SK-N-SH (cell line): ENCODE measurements around the gene MYCBPAP. TPM values are rescaled to one million over a fixed set of nuclear protein-coding genes. Genes with fewer than 3 reads are reported as not detected.
A peak's percentile ranks its signal among the peaks of the same experiment; 100 is the strongest.

ENCODE experiments used
- CTCF ChIA-PET: fragments of 300-600, 350-600 bp; formaldehyde crosslinking; extraction: SDS; loops from one replicate; lab custom pipeline; 2021; lab: Yijun Ruan, JAX
- POLR2A ChIA-PET: fragments of 350-600 bp; sonication (Branson Sonifier 250); formaldehyde crosslinking; extraction: SDS; loops from one replicate; lab custom pipeline; 2020; ENCODE audit warnings: antibody characterized with exemption, inconsistent platforms; lab: Yijun Ruan, JAX
- DNase-seq: peaks from one replicate; pipeline ENCODE4 v3.0.0; 2012
- H2AFZ ChIP-seq: fragments of 200-600 bp; sonication (generic); 2 replicates; pipeline ENCODE4 v1.8.1; 2016; ENCODE audit warnings: antibody characterized with exemption, mild to moderate bottlenecking, low read depth
- H3F3A ChIP-seq: fragments of 200-600 bp; sonication (generic); replicated peaks from 2 replicates; pipeline ENCODE3; 2016; ENCODE audit warnings: antibody characterized with exemption, mild to moderate bottlenecking; ENCODE audit not compliant: insufficient read depth
- H3K27ac ChIP-seq, 2 experiments: fragments of 200-500 bp in 1 of 2; fragments of 200-600 bp in 1 of 2; sonication (Bioruptor generic) in 1 of 2; sonication (generic), shearing (Covaris generic) in 1 of 2; 2 replicates each; pipeline versions ENCODE4 v1.5.1 to v1.6.1; 2014 to 2016; ENCODE audit warnings: low read depth in 2 of 2, inconsistent platforms in 1 of 2, low read length in 1 of 2, mild to moderate bottlenecking in 1 of 2, mixed read lengths in 1 of 2
- H3K27me3 ChIP-seq: fragments of 200-600 bp; sonication (generic), shearing (Covaris generic); 2 replicates; pipeline ENCODE4 v1.6.1; 2016; ENCODE audit warnings: mixed run types; ENCODE audit not compliant: insufficient read depth
- H3K36me3 ChIP-seq, 2 experiments: fragments of 200-500 bp in 1 of 2; fragments of 200-600 bp in 1 of 2; sonication (Bioruptor generic) in 1 of 2; sonication (generic) in 1 of 2; replicated peaks in 1 of 2; 2 replicates each; pipeline versions ENCODE3 to v1.5.1; 2014 to 2016; ENCODE audit warnings: low read length in 1 of 2, mild to moderate bottlenecking in 1 of 2; ENCODE audit not compliant: insufficient read depth in 2 of 2, control insufficient read depth in 1 of 2
- H3K4me1 ChIP-seq, 2 experiments: fragments of 200-500 bp in 1 of 2; fragments of 200-600 bp in 1 of 2; sonication (Bioruptor generic) in 1 of 2; sonication (generic), shearing (Covaris generic) in 1 of 2; 2 replicates each; pipeline versions ENCODE4 v1.5.1 to v1.6.1; 2014 to 2016; ENCODE audit warnings: low read depth in 1 of 2, low read length in 1 of 2, mixed run types in 1 of 2; ENCODE audit not compliant: insufficient read depth in 2 of 2, control insufficient read depth in 1 of 2
- H3K4me2 ChIP-seq: fragments of 200-600 bp; sonication (generic), shearing (Covaris generic); 2 replicates; pipeline ENCODE4 v1.6.1; 2017; ENCODE audit warnings: mixed run types
- H3K4me3 ChIP-seq, 2 experiments: fragments of 200-500 bp in 1 of 2; fragments of 200-600 bp in 1 of 2; sonication (Bioruptor generic) in 1 of 2; sonication (generic), shearing (Covaris generic) in 1 of 2; 2 replicates each; pipeline versions ENCODE4 v1.5.1 to v1.8.1; 2014 to 2016; ENCODE audit warnings: low read depth in 2 of 2, inconsistent platforms in 1 of 2, low read length in 1 of 2, mild to moderate bottlenecking in 1 of 2, mixed read lengths in 1 of 2, moderate library complexity in 1 of 2
- H3K79me2 ChIP-seq: fragments of 200-600 bp; sonication (generic); 2 replicates; pipeline ENCODE4 v1.8.1; 2017; ENCODE audit warnings: mild to moderate bottlenecking; ENCODE audit not compliant: insufficient read depth
- H3K9ac ChIP-seq: fragments of 200-600 bp; sonication (generic); 2 replicates; pipeline ENCODE4 v1.6.1; 2017; ENCODE audit warnings: mixed run types
- H3K9me2 ChIP-seq: fragments of 200-600 bp; sonication (generic); 2 replicates; pipeline ENCODE4 v1.6.1; 2017; ENCODE audit warnings: mixed run types
- H3K9me3 ChIP-seq: fragments of 200-600 bp; sonication (generic); 2 replicates; pipeline ENCODE4 v1.6.1; 2017; ENCODE audit warnings: mixed run types, mild to moderate bottlenecking, moderate library complexity
- H4K20me1 ChIP-seq: fragments of 200-600 bp; sonication (generic); 2 replicates; pipeline ENCODE4 v1.6.1; 2017; ENCODE audit warnings: mild to moderate bottlenecking, mixed run types; ENCODE audit not compliant: insufficient read depth
- CHD2 ChIP-seq: fragments of 150-350 bp; IDR thresholded peaks from 2 replicates; pipeline ENCODE4 v1.6.1; 2018; ENCODE audit warnings: low read length; ENCODE audit not compliant: partially characterized antibody
- CTCF ChIP-seq: fragments of 200-600 bp; sonication (generic); IDR thresholded peaks from 2 replicates; pipeline ENCODE4 v1.6.1; 2017; ENCODE audit warnings: antibody characterized with exemption, mild to moderate bottlenecking, moderate library complexity
- EP300 ChIP-seq, 2 experiments: IDR thresholded peaks; 2 replicates each; pipeline versions ENCODE4 v1.4.0 to v1.6.1; 2012; ENCODE audit warnings: borderline replicate concordance in 1 of 2, low read depth in 1 of 2, low read length in 1 of 2
- FOSL2 ChIP-seq: IDR thresholded peaks from 2 replicates; pipeline ENCODE4 v1.4.0; 2012; ENCODE audit warnings: low read depth, mild to moderate bottlenecking, moderate library complexity, borderline replicate concordance
- FOXJ3 ChIP-seq: sonication (generic); formaldehyde crosslinking; IDR thresholded peaks from 2 replicates; pipeline ENCODE4 v1.5.1; 2020; ENCODE audit warnings: mild to moderate bottlenecking, missing genetic modification reagents
- JUND ChIP-seq: IDR thresholded peaks from 2 replicates; pipeline ENCODE4 v1.4.0; 2012
- MAX ChIP-seq: IDR thresholded peaks from 2 replicates; pipeline ENCODE4 v1.4.0; 2012; ENCODE audit warnings: low read depth
- MXI1 ChIP-seq: IDR thresholded peaks from 2 replicates; pipeline ENCODE4 v1.6.1; 2012; ENCODE audit warnings: mild to moderate bottlenecking, low read depth, low read length, improper control_type of control experiment
- POLR2AphosphoS5 ChIP-seq: IDR thresholded peaks from 2 replicates; pipeline ENCODE4 v1.6.1; 2012; ENCODE audit warnings: low read depth, low read length
- RCOR1 ChIP-seq: fragments of 150-350 bp; IDR thresholded peaks from 2 replicates; pipeline ENCODE4 v1.6.1; 2017; ENCODE audit warnings: antibody characterized with exemption, low read length
- RXRA ChIP-seq: IDR thresholded peaks from 2 replicates; pipeline ENCODE4 v1.4.0; 2012; ENCODE audit warnings: low read depth, mild to moderate bottlenecking, borderline replicate concordance
- SMC3 ChIP-seq: IDR thresholded peaks from 2 replicates; pipeline ENCODE4 v1.6.1; 2012; ENCODE audit warnings: low read depth, low read length, improper control_type of control experiment
- TAF1 ChIP-seq: IDR thresholded peaks from 2 replicates; pipeline ENCODE4 v1.6.1; 2012; ENCODE audit warnings: low read depth, mild to moderate bottlenecking, low read length, moderate library complexity, borderline replicate concordance
- TCF12 ChIP-seq: IDR thresholded peaks from 2 replicates; pipeline ENCODE4 v1.4.0; 2012
- USF2 ChIP-seq: fragments of 150-350 bp; IDR thresholded peaks from 2 replicates; pipeline ENCODE4 v1.6.1; 2017; ENCODE audit warnings: antibody characterized with exemption, low read length, low read depth, borderline replicate concordance
- YY1 ChIP-seq: IDR thresholded peaks from 2 replicates; pipeline ENCODE4 v1.4.0; 2012; ENCODE audit warnings: low read depth, mild to moderate bottlenecking
- ZBTB33 ChIP-seq: IDR thresholded peaks from 2 replicates; pipeline ENCODE4 v1.4.0; 2012; ENCODE audit warnings: low read depth, borderline replicate concordance
- WGBS: methylation state at CpG from one replicate; pipeline ENCODE4 v1.1.6; 2017; ENCODE audit warnings: low lambda C conversion rate; 5-methylcytosine and 5-hydroxymethylcytosine counted together
- polyA plus RNA-seq, 3 experiments: library from polyadenylated mRNA; depleted of rRNA; stranded (reverse); fragments of >200 nt; gene quantifications; 2 replicates each; pipeline ENCODE4 v1.2.3, GENCODE V29; 2012

MYCBPAP gene
- polyA plus RNA-seq, 1 of the 3 experiments (the other 2 are of a cell fraction) = 2.4 TPM

GRCh38 chr17:50540560-50541401 is 32.5 kb downstream of the MYCBPAP start:
- Histone ChIP-seq H3K4me1 (peaks cover 12 to 18% of the 10 kb centered on the region in 2 experiments; a peak in 3 of 4 replicates), H3K4me2 (peak overlapping the region; percentile 80), H3K27me3 (no peaks in the 10 kb centered on the region), H2AFZ (no peak overlapping the region), H3K9me3 (no peaks in the 10 kb centered on the region), H4K20me1 (no peaks in the 10 kb centered on the region), H3K4me3 (peak overlapping the region; percentile 56 to 61; a peak in 3 of 4 replicates), H3K27ac (no peak overlapping the region), H3K36me3 (no peaks in the 10 kb centered on the region), H3K9me2 (no peaks in the 10 kb centered on the region), H3K9ac (peak overlapping the region; percentile 60; the same call in 1 of the 2 replicates), H3K79me2 (peaks cover 4% of the 10 kb centered on the region; the same call in 1 of the 2 replicates), H3F3A (no peaks in the 10 kb centered on the region)
- POLR2A ChIA-PET = interaction anchor here (1.5 to 2.0 kb wide), 2 partner anchors 8 to 144 kb away, joined by 4 to 14 read pairs; partner anchors contain the start of gene EPN3
- WGBS = 92% methylated on average over 9 of the region's 11 CpGs
- TF ChIP-seq RXRA = no peak
- no peak for TF ChIP-seq ZBTB33
- CTCF ChIA-PET = interaction anchor here (0.6 to 24.2 kb wide), 17 partner anchors 9 to 432 kb away, joined by 3 to 1212 read pairs (median 7); partner anchors contain the start of genes CACNA1G, EPN3 and RSAD1
- no peak for DNase-seq

GRCh38 chr17:50541402-50541715 is 33.1 kb downstream of the MYCBPAP start:
- Histone ChIP-seq H3K4me1 (peaks cover 12 to 18% of the 10 kb centered on the region in 2 experiments; a peak in 3 of 4 replicates), H4K20me1 (no peaks in the 10 kb centered on the region), H3K27me3 (no peaks in the 10 kb centered on the region), H3K9me2 (no peaks in the 10 kb centered on the region), H3K9ac (peak overlapping the region; percentile 60), H3K36me3 (no peaks in the 10 kb centered on the region), H3F3A (peaks cover 2% of the 10 kb centered on the region), H3K27ac (peak overlapping the region; percentile 34 to 78; a peak in 3 of 4 replicates), H3K4me3 (peak overlapping the region; percentile 56 to 61), H3K9me3 (no peaks in the 10 kb centered on the region), H2AFZ (peak overlapping the region; percentile 80), H3K4me2 (peak overlapping the region; percentile 80), H3K79me2 (peaks cover 4% of the 10 kb centered on the region; the same call in 1 of the 2 replicates)
- CTCF ChIA-PET = interaction anchor here (0.6 to 24.2 kb wide), 17 partner anchors 10 to 431 kb away, joined by 3 to 1212 read pairs (median 7); partner anchors contain the start of genes CACNA1G, EPN3 and RSAD1
- peak; percentile 48 for DNase-seq
- POLR2A ChIA-PET = interaction anchor here (0.9 to 2.0 kb wide), 4 partner anchors 8 to 143 kb away, joined by 3 to 14 read pairs (median 4); partner anchors contain the start of gene EPN3
- TF ChIP-seq EP300 (IDR thresholded peaks at IDR 0.05; ENCODE audit: borderline replicate concordance in 1 of 2, low read depth in 1 of 2, low read length in 1 of 2) = no peak
- TF ChIP-seq MXI1 = no peak
- no peak for TF ChIP-seq TAF1
- TF ChIP-seq MAX = no peak
- no peak for TF ChIP-seq ZBTB33
- TF ChIP-seq FOSL2 = no peak
- no peak for TF ChIP-seq SMC3
- TF ChIP-seq USF2 = no peak
- TF ChIP-seq CTCF = no peak
- no peak for TF ChIP-seq TCF12
- no peak for TF ChIP-seq FOXJ3 (CRISPR knock-in tag)
- no peak for TF ChIP-seq YY1
- no peak for TF ChIP-seq JUND
- no peak for TF ChIP-seq RCOR1
- no peak for TF ChIP-seq POLR2AphosphoS5
- TF ChIP-seq CHD2 = no peak
- 80% methylated on average over 5 of the region's 9 CpGs for whole genome bisulfite sequencing
